ENCODE measurements around the gene MT3. TPM values are rescaled to one million over a fixed set of nuclear protein-coding genes. Genes with fewer than 3 reads are reported as not detected.
A peak's percentile ranks its signal among the peaks of the same experiment; 100 is the strongest.

MT3 gene
- total RNA-seq, 1 donor from 2014 or later: not detected

GRCh38 chr16:56593573-56594291 lies 4.4 kb downstream of the MT3 start:
- peaks cover 9% of the 10 kb centered on the region for H3K4me1 ChIP-seq
- ATAC-seq (no peak), DNase-seq (no peak)
- H3K4me3 ChIP-seq: no peak overlapping the region
- intact Hi-C loops (cut with DNase I): no loop called here
- H3K27me3 ChIP-seq: peaks cover 14% of the 10 kb centered on the region
- H3K27ac ChIP-seq: no peak overlapping the region
- no peaks in the 10 kb centered on the region for H3K36me3 ChIP-seq
- H3K9me3 ChIP-seq: no peaks in the 10 kb centered on the region
- no peak for TF ChIP-seq CTCF (IDR thresholded peaks at IDR 0.05)

- Histone ChIP-seq H3K9me3 (no peaks in the 10 kb centered on the region), H3K36me3 (no peaks in the 10 kb centered on the region), H3K27me3 (peaks cover 9% of the 10 kb centered on the region), H3K4me3 (no peak overlapping the region), H3K4me1 (peaks cover 6% of the 10 kb centered on the region), H3K27ac (no peak overlapping the region)
- ATAC-seq (no peak), DNase-seq (no peak)
- no peak for TF ChIP-seq CTCF (IDR thresholded peaks at IDR 0.05)
- intact Hi-C loops (cut with DNase I): no loop called here
Measured at GRCh38 chr16:56594292-56594619, 4.9 kb downstream of the MT3 start.

DNA sequence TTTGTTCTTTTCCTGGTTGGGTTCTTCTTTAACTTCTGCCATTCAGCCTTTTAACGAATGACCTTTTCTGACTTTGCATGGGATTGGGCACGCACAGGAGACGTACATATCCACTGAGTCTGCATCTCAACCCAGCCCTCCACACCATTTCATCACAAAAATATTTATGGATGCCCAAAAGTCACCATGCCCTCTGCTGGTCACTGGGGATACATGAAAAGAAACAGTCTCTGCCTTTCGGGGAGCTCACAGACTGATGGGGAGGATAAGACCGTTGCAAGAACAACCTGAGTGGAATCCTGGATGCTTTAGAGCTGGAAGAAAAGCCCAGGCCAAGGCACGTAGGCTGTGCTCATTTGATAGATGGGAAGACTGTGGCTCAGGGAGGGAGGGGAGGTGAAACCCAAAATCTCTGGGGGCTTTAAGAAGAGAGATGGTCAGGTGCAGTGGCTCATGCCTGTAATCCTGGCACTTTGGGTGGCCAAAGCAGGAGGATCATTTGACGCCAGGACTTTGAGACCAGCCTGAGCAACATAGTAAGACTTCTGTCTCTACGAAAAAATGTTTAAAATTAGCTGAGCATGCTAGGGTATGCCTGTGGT lies 11.2 kb downstream of the MT3 start:
- Histone ChIP-seq H3K27me3 (no peaks in the 10 kb centered on the region), H3K9me3 (no peaks in the 10 kb centered on the region), H3K27ac (no peak overlapping the region), H3K4me3 (no peak overlapping the region), H3K36me3 (no peaks in the 10 kb centered on the region), H3K4me1 (no peaks in the 10 kb centered on the region)
- TF ChIP-seq CTCF (IDR thresholded peaks at IDR 0.05): peak; percentile 70
- DNase-seq (no peak), ATAC-seq (peak; percentile 75)
- intact Hi-C loops (cut with DNase I): no loop called here

GRCh38 chr16:56601325-56601724 lies 12.0 kb downstream of the MT3 start:
- H3K27me3 ChIP-seq: no peaks in the 10 kb centered on the region
- ATAC-seq (no peak), DNase-seq (no peak)
- H3K9me3 ChIP-seq: no peaks in the 10 kb centered on the region
- no peak overlapping the region for H3K4me3 ChIP-seq
- no peak for TF ChIP-seq CTCF (IDR thresholded peaks at IDR 0.05)
- H3K36me3 ChIP-seq: no peaks in the 10 kb centered on the region
- peaks cover 5% of the 10 kb centered on the region for H3K4me1 ChIP-seq
- no peak overlapping the region for H3K27ac ChIP-seq
- intact Hi-C loops (cut with DNase I): no loop called here

DNA sequence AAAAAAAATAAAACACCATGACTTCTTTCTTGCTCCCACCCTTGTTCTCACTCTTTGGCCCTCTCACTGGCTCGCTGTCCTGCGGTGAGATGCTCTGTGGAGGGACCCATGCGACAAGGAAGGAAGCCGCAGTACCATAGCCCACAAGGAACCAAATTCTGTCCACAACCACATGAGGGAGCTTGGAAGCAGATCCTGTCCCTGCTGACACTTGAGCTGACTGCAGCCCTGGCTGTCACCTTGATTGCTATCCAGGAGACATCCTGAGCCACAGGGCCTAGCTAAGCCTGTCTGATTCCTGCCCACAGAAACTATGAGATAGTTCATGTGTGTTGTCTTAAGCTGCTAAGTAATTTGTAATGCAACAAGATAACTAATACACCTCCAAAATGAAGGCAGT lies 14.3 kb downstream of the MT3 start:
- peaks cover 20% of the 10 kb centered on the region for H3K4me1 ChIP-seq
- H3K27ac ChIP-seq: no peak overlapping the region
- H3K4me3 ChIP-seq: no peak overlapping the region
- H3K27me3 ChIP-seq: no peaks in the 10 kb centered on the region
- H3K9me3 ChIP-seq: no peaks in the 10 kb centered on the region
- intact Hi-C loops (cut with DNase I): no loop called here
- TF ChIP-seq CTCF (IDR thresholded peaks at IDR 0.05): peak; percentile 49
- ATAC-seq (peak; percentile 7), DNase-seq (no peak)
- H3K36me3 ChIP-seq: no peaks in the 10 kb centered on the region

Measured in upper lobe of right lung (tissue), 1 donor.